IPS-NIHi11 (cell line): ENCODE measurements around the gene P2RY6.
A peak's percentile ranks its signal among the peaks of the same experiment; 100 is the strongest.

Experiments used
- DNase-seq: peaks from one replicate; pipeline ENCODE4 v3.0.0; 2012; ENCODE audit warnings: mixed read lengths, low spot score

P2RY6 gene

GRCh38 chr11:73280626-73281025, 8.5 kb downstream of the P2RY6 start:
- no peak for DNase-seq

- DNase-seq: no peak
Measured at GRCh38 chr11:73281201-73281741, 9.1 kb downstream of the P2RY6 start.

DNA sequence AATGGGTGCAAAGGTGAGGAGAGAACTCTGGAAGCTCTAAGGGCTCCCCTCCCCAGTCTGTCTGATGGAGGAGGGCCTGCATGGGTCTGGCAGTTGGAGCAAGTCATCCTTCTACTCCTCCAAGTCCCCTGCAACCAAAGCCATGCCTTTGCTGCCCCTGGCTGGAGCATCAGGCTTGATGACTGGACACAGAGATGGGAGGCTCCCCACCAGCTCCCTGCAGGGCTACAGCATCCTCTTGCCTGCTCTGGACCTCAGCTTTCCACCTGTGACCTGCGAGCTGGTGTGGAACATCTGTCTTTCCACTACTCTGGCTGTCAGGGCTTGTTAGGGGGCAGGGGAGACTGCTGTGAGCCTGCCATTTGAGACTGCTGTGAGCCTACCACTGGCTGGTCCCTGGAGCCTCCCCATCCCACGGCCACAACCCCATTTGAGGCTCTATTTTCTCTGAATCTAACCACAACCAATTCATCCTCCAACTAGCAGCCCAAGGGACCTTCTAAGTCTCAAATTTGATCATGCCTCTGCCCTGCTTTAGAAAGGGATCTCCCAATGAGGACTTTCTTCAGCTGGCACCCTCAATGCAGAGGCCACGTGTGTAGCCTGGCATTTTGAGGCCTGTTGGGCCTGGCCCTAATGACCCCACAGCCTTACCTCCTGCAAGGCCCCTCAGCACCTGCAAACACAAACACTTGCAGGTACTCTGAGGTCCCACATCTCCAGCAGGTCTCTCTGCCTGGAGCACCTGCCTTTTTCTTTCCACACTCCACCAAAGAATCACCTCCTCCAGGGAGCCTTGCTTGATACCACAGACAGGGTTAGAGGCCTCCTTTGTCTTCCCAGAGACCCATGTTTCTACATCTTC, 9.9 kb downstream of the P2RY6 start:
- DNase-seq: no peak

- DNase-seq: no peak
Measured at GRCh38 chr11:73283276-73284000, 11.3 kb downstream of the P2RY6 start.

GRCh38 chr11:73284106-73284505, 12.0 kb downstream of the P2RY6 start:
- DNase-seq: no peak

DNA sequence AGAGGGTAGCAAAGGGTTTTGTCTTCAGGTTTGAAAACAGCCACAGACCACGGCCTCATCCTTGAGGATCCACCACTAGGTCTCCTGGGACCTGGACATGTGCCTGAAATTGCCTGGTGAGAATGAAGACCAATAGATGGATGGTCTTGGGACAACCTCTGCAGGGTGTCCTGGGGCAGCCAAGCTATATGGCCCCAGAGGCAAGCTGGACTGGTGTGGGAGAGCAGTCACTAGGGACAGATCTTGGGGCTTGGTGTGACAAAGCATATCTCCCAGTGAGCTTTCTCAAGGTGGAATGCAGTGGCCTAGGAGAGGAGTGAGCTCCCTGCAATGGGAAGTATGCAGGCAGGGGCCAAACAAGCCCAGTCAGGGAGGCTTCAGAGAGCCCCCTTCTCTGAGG, 13.6 kb downstream of the P2RY6 start:
- DNase-seq: no peak

- DNase-seq: no peak
Measured at GRCh38 chr11:73286240-73286810, 14.2 kb downstream of the P2RY6 start.

DNA sequence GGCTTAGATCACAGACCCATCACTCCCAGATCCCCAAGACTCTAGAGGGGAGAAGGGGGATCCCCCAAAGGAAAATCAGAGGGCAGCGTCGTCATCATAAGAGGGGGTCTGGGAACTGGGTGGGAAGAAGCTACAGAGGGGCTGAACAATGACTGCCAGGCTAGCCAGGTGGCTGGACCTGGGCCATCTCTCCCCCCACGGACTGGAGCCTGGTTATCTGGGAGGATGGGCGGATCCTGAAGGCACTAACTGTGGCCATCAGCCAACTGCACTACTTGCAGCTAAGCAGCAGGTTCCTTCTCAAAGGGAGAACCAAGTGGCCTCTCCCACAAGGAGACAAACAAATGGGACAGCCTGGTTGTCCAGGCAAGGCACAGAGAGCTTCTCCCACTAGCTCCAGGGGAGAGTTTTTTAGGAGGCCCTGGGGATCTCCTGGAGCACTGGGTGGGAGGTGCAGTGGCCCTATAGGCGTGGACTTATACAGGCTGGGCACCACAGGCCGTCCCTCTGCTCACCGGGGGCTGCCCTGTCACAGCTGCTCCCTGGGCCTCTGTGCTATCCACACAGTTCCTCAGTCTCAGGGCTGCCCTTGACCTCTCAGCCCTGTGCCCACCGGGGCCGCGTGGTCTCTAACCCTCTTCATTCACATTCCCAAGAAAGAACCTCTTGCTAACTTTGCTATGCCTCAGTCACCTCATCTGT, 15.4 kb downstream of the P2RY6 start:
- DNase-seq: no peak

DNA sequence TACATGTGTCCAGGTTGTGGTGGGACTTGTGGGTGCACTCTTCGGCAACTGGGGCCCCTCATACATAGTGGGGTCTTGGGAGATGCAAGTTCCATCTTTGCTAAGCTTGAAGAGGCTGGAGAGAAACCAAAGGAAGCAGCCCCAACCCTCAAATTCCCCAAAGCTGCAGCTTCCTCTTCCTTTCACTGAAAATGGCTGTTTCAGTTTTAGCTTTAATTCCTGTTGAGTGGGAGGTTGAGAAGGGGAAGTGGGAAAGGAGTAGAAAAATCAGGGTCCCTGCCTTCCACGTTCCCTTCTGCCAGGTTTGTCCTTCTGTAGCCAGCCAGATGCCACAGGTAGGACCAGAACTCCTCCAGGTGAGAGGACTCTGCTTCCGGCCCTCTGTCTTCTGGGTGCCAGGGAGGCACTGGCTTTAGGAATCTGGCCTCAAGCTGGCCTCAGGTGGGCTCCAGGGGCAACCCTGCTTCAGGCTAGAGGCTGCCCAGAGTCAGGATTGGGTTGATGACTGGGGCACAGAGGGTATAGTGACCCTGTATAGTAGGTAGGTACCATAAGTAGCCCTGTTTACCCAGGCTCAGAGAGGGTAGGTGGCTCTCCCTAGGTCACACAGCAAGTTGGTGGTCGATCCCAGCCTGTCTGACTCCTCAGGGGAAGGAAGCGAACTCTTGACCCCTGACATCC, 16.2 kb downstream of the P2RY6 start:
- DNase-seq: no peak

DNA sequence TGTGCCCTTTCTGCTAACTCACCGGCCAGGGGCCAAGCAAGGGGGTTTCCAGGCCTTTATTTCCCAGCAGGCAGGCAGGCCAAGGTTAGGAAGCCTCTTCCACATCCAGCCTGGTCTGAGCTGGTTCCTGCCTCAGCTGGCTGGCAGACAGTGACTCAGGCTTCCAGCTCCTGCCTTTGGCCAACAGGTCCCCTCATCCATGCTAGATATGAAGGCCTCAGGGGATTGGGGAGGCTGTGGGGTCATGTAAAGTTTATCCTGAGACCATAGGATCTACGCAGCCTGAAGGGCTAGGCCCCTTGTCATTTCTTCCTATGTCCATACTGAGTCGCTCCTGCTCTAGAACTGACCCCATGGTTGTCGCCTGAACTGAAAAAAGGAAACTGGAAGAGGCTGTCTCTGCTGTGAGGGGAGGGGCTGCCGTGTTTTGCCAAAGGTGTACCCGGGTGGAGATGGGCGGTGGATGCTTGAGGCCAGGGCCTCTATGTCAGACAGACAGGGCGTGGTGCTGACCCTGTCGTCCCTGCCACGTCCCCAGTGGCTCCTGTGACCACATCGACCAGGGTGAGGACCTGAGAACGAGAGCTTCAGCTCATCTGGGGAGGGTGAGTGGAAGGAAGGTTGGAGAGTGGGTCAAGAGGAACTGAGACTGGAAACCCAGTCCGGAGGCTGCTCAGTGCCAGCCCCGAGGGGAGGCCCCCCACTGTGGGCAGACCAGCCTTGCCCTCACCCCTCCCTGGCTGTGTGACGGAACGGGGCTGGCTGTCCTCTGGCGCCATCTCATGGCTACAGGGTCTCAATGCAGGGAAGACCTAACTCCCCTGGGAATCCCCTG, 17.0 kb downstream of the P2RY6 start:
- DNase-seq: peak; percentile 90

GRCh38 chr11:73290536-73290935, 18.4 kb downstream of the P2RY6 start:
- DNase-seq: no peak

GRCh38 chr11:73291196-73291595, 19.1 kb downstream of the P2RY6 start:
- no peak for DNase-seq

GRCh38 chr11:73291781-73292524, 19.8 kb downstream of the P2RY6 start:
- no peak for DNase-seq

GRCh38 chr11:73292525-73292894, 20.4 kb downstream of the P2RY6 start:
- no peak for DNase-seq

DNA sequence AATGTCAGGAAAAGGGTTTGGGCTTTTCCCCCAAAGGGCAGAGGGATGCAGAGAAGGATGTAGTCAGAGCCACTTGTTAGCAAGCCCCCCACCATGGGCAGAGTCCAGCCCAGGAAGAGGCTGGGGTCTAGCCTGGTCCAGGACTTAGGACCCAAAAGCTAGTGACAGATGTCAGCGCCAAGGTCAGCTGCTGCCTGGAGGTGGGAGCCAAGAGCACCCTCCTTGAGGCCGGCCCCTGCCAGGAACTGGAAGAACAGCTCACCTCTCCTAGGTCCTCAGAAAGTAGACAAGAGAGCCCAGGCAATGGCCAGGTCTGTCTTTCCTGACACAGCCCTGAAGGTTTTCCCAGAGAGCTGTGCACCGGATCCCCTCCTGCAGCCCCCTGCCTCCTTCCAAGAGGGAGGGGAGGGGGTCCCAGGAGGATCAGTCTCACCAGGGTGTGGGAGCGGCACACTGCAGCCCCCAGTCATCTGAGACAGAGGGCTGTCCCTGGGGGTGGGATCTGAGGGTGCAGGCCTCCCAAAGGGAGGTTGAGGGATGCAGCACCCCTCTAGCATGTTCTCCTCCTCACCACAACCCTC, 21.3 kb downstream of the P2RY6 start:
- DNase-seq: no peak

DNA sequence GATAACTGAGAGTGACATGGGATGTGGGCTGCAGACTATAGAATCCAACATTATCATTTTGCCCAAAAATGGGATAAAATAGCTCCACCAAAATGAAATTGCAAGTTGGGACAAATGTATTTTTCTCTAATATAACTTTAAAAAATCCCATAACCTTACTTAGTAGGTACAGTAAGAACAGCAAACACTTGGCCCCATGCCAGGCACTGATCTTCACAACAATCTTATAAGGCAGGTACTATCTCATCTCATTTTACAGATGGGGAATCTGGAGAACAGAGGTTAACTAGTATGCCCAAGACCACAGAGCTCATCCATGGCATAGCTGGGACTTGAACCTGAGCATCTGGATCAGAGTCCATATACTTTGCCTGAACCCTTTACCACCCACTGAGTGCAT, 22.5 kb downstream of the P2RY6 start:
- no peak for DNase-seq

GRCh38 chr11:73295241-73295995, 23.3 kb downstream of the P2RY6 start:
- DNase-seq: peak; percentile 80

DNA sequence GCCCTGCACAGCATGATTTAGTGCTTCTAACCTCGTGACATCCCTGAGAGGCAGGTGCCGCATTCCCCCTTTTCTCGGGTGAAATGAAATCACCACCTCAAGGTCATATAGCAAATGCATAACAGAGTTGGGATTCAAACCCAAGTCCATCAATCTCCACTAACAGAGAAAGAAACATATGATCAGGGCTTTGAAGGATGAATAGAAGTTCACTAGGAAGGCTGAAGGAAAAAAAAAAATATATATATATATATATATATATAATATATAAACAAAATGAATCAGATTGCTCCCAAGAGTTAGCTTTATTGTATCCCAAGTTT, 23.8 kb downstream of the P2RY6 start:
- DNase-seq: no peak
